Astrocyte (in vitro differentiated cells and primary cell): ENCODE measurements around the gene PRMT3.

Source experiments
- CTCF ChIP-seq: IDR thresholded peaks from 2 replicates; pipeline ENCODE4 v1.5.1; 2011; ENCODE audit warnings: low read depth, mild to moderate bottlenecking, inconsistent platforms, low read length, moderate library complexity; ENCODE audit not compliant: insufficient read depth
- EZH2 ChIP-seq: IDR thresholded peaks from 2 replicates; pipeline ENCODE4 v1.6.1; 2012; ENCODE audit warnings: mild to moderate bottlenecking, low read length, inconsistent platforms; ENCODE audit not compliant: insufficient read depth

GRCh38 chr11:20374741-20375300 is 12.7 kb upstream of the PRMT3 start:
- no peak for TF ChIP-seq CTCF
- no peak for TF ChIP-seq EZH2
